HL-60/S4 treated with phorbol 12-myristate 13-acetate at 8.2 ng/mL for 4 days and 3 days (cell line): ENCODE data around the gene BOC.

Experiments
- in situ Hi-C: fragments of 300-500 bp; cut with MboI; formaldehyde crosslinking; loops from 2 replicates; pipeline ENCODE4 v1.15.0; 2022; ENCODE audit warnings: low sequenced_read_pairs

Gene BOC

DNA sequence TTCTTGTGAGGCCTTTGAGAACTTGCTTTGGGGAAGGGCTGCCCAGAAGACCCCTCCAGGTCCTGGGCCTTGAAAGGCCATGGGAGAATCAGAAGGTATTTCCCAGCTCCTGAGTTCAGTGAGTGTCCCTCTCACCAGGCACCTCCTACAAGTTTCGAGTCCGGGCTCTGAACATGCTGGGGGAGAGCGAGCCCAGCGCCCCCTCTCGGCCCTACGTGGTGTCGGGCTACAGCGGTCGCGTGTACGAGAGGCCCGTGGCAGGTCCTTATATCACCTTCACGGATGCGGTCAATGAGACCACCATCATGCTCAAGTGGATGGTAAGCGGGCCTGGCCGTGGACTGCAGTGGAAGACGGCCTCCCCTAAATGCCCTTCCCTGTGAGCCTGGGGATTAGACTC is 68.3 kb downstream of the BOC start:
- in situ Hi-C loops = loop anchor here (10.0 to 25.0 kb wide), 3 partner anchors 145 to 642 kb away; partner anchors contain the start of gene CCDC80

DNA sequence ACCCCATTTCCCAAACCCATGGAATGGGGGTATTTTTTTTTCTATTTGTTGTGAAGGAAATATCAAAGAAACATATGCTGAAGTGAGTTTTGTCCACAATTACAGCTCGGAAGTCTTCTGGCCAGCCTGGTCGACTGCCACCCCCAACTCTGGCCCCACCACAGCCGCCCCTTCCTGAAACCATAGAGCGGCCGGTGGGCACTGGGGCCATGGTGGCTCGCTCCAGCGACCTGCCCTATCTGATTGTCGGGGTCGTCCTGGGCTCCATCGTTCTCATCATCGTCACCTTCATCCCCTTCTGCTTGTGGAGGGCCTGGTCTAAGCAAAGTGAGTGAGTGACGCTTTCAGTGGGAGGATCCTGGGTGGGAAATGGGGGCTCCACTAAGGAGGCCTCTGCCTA is 71.9 kb downstream of the BOC start:
- in situ Hi-C loops = loop anchor here (10.0 to 25.0 kb wide), 3 partner anchors 149 to 646 kb away; partner anchors contain the start of gene CCDC80

DNA sequence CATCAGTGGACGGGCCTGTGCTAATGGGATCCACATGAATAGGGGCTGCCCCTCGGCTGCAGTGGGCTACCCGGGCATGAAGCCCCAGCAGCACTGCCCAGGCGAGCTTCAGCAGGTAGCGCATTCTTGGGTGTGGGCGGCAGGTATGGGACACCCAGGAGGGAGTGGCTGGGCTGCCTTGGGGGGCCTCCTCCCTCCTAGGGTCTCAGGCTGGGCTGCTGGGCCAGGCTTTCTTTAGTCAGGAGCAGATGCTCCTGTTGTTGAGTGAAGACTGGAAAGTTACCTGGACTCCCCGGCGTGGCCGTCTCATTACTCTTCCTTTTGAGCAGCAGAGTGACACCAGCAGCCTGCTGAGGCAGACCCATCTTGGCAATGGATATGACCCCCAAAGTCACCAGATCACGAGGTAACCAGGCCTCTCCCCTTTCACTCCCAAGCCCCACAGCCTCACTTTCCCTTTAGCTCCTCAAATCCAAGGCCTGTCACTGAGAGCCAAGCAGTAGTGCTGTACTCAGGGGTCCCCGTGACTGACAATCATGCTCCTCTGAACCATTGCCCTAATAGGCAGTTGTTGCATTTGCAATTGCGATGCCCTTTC is 73.2 kb downstream of the BOC start:
- in situ Hi-C loops = loop anchor here (10.0 to 25.0 kb wide), 3 partner anchors 150 to 647 kb away; partner anchors contain the start of gene CCDC80

DNA sequence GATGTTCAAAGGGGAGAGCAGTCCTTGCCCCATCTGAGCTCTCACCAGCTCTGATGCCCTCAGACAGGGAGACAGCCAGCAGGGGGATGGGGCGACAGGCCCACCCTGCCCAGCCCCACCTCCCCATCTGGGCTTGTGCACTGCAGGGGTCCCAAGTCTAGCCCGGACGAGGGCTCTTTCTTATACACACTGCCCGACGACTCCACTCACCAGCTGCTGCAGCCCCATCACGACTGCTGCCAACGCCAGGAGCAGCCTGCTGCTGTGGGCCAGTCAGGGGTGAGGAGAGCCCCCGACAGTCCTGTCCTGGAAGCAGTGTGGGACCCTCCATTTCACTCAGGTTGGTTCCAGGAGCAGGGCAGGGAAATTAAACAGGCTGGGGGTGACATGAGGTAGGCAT is 73.9 kb downstream of the BOC start:
- in situ Hi-C loops = loop anchor here (10.0 to 25.0 kb wide), 3 partner anchors 150 to 648 kb away; partner anchors contain the start of gene CCDC80

DNA sequence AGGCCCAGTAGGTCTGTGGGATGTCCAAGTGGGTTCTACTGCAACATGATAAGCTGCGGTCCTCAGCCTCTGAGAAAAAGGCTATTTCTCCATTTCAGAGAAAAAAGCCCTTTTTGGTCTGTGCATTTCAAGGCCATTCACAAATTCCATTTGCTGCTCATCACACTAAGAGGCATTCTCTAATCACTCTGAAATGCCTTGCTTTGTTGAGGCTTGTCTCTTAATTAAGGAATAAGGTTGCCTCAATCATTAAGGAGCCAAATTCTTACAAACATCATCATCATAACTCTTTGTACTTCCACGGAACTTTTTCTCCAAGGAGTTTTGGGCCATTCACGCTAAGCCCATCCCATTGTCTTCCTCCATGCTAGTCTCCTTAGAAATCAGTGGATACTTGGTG is 74.4 kb downstream of the BOC start:
- in situ Hi-C loops = loop anchor here (10.0 to 25.0 kb wide), 3 partner anchors 151 to 648 kb away; partner anchors contain the start of gene CCDC80

DNA sequence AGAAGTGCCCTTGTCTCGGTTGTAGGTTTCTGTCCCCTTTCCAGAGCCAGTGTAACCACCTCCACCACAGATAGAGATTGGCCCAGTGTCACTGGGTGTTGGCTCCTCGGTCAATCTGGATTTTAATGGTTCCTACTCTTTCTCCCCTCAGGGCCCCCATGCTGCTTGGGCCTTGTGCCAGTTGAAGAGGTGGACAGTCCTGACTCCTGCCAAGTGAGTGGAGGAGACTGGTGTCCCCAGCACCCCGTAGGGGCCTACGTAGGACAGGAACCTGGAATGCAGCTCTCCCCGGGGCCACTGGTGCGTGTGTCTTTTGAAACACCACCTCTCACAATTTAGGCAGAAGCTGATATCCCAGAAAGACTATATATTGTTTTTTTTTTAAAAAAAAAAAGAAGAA is 75.2 kb downstream of the BOC start:
- in situ Hi-C loops = loop anchor here (10.0 to 25.0 kb wide), 3 partner anchors 152 to 649 kb away; partner anchors contain the start of gene CCDC80

DNA sequence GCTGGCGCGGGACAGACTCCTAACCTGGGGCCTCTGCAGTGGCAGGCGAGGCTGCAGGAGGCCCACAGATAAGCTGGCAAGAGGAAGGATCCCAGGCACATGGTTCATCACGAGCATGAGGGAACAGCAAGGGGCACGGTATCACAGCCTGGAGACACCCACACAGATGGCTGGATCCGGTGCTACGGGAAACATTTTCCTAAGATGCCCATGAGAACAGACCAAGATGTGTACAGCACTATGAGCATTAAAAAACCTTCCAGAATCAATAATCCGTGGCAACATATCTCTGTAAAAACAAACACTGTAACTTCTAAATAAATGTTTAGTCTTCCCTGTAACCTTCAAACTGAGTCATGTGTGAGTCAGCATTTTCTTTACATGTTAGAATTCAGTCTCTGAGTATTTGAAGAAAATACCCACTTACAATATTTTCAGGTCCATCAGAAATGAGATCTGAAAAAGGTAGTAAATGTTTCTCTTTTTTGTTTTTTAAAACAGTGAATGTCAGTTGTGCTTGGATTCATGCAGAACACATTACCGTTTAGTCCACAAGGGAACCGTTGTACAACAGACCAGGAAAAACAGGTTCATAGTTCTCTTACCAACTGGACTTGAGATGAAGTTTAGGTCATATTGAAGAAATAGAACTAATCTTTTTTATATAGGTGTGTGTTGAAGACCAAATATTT is 75.9 kb downstream of the BOC start:
- in situ Hi-C loops = loop anchor here (10.0 to 25.0 kb wide), 3 partner anchors 152 to 650 kb away; partner anchors contain the start of gene CCDC80

DNA sequence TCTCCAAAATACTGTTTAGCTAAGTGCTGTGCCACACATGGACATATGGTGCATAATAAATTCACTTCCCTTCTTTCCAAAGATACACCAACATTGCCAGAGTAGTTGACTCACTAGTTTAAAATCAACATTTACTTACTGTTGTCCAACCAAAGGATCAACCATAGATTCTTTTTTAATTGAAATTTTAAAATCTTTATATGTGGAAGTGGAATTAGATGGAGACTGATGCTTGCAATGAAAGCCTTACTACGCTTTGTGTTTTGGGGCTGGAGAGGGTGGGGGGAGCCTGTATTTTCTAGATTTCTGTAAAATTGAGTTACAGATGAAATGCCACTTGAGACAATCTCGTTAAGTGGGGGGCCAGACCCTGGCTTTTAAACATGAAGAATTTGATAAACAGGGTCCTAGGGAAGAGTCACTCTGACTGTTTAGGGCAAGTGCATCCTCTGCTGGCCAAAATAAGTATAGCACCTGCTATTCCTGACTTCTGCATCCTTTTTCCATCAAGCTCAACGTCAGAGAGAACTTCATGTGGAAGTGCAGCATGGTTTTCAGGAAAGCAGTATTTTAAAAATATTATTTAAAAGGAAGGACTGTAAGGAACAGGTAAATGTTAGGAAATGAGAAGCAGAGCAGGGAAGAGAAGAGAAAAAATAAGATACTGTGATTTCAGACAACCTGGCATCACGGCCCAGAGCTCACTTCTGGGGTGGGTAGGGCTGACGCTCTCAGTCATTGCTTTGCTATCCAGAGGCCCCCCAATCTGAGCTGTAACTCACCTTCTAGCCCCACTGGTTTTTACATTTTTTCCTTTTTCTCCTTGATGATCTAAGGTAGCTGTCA is 76.7 kb downstream of the BOC start:
- in situ Hi-C loops = loop anchor here (10.0 to 25.0 kb wide), 3 partner anchors 153 to 651 kb away; partner anchors contain the start of gene CCDC80

DNA sequence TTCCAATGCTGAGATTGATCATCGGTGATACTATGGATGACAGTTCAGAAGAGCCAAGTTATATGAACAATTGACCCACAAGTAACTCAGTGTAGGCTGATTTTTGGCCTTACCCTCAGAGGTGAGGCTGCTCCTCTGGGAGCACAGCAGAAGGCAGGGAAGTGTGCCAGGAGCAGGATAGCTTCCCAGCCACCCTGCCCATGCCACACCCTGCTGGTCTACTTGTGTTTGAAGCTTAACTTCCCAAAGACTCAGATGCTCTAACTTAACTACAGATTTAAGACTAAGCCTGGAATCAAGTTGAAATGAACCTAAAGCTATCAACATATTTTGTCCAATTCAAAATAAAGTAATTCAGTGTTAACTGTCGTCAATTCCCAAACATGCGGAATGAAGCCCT is 77.5 kb downstream of the BOC start:
- in situ Hi-C loops = loop anchor here (10.0 to 25.0 kb wide), 3 partner anchors 154 to 652 kb away; partner anchors contain the start of gene CCDC80

DNA sequence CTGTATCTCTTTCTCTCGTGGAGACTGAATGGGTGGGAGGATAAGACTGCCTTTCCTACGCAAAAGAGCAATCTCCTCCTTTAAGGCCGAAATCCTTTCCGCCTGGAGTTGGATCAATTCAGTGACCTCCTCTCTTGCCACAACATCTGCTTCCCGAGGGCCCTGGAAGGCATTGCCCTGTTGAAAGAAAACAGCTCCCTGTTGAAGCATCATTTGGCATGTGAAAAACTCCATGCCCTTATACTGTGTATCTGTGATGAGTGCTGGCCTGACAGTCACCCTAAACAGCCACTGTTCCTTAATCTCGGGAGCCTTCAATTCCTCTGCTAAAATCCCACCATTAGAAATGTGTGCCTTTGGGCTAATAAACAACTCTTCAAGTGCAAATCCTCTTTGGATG is 80.2 kb downstream of the BOC start:
- in situ Hi-C loops = loop anchor here (25.0 kb wide), 1 partner anchor 654 kb away; the partner anchor contains the start of gene CCDC80

DNA sequence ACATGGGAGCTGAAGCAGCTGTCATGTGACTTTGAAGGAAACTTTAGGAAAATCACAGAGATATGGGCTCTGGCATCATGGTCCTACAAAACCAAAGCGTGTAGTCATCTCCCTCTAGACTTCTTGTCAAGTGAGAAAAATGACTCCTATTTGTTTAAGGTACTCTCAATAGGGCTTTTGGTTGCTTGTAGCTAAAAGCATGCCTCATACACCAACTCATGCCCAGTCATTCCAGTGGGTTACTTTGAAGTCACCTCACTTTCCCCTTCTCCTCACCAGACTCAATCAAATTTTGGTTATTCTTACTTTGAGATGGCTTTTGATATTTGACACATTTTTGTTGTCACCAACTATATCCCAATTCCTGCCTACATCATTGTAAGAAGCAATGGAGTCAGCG is 81.6 kb downstream of the BOC start:
- in situ Hi-C loops = loop anchor here (25.0 kb wide), 1 partner anchor 656 kb away; the partner anchor contains the start of gene CCDC80

DNA sequence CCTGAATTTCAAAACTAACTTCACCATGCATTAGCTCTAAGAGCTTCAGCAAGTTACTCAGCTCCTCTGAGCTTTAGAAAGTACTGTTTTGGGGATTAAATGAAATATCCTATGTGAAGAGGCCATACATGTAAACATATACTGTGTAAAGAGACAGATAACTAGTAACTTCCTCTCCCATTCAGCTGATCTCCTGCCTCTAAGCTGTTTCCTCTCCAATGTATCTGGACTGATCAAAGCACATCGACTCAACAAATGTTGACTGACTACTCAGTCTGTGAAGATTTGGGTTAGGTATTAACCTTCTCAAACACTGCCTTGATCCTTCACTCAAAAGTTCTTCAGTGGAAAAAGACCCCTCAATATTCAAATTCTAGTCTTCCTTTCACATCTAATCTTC is 82.0 kb downstream of the BOC start:
- in situ Hi-C loops = loop anchor here (25.0 kb wide), 1 partner anchor 656 kb away; the partner anchor contains the start of gene CCDC80

DNA sequence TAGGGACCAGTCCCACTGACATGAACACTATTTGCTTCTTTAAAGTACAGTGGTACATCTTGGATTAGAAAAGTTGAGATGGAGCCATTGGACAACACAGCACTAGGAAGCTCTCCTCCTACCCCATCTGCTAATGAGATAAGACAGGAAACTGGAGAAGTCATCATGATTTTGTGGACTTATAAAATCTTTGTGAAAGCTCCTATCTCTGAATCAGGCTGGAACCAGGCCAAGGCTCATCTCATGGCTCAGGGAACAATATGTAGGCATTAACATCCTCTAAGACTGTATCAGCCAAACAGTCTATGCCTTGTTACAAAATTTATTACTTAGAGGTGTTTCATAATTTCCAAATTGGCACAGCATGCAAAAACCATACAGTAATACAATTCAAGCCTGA is 84.1 kb downstream of the BOC start:
- in situ Hi-C loops = loop anchor here (25.0 kb wide), 1 partner anchor 658 kb away; the partner anchor contains the start of gene CCDC80

DNA sequence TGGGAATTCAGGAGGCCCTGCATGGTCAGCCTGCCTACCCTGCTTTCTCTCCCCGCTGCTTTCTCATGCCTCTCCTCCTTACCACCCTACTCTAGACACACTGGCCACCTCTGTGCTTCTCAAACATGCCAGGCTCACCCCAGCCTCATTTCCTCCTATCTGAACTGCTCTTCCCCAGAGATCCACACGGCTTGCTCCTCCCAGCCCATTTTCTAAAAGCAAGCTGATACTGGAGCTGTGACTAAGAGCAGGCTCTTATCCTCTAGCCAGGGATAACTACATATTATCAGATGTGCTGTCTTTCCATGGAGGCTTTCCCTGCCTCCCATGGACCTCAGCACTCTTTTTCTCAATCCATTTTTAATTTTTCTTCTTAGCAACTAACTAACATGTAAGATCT is 85.9 kb downstream of the BOC start:
- in situ Hi-C loops = loop anchor here (25.0 kb wide), 1 partner anchor 660 kb away; the partner anchor contains the start of gene CCDC80

DNA sequence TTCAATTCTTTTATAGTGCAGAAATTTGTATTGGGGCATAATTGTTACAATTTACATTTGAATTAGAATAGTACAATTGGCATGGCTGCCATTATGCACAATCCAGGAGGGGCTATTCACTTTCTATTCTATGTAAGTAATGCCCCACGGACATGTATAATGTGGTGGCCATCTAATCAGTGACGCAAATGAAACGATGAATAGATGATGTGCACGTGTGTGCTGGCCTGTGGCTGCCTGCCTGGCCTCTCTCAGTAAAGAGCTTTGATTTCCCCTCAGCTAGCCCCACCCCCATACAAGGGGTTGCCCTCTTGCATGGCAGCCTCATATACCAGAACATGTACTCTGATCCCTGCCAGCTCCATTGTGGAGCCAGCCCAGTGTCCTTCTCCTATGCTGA is 86.5 kb downstream of the BOC start:
- in situ Hi-C loops = loop anchor here (25.0 kb wide), 1 partner anchor 661 kb away; the partner anchor contains the start of gene CCDC80

DNA sequence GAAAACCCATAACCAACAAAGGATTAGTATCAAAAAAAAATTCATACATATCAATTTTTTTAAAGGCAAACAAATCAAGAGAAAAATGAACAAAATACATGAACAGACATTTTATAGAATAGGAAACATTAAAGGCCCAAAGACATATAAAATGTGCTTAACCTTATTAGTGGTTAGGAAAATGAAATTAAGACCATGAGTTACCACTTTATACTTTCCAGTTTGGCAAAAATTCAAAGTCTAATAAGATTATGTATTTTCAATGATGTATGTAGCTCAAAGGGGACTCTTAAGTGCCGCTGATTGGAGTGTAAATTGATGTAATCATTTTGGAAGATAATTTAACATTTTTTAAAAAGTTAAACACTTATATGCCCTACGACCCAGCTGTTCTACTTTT is 89.2 kb downstream of the BOC start:
- in situ Hi-C loops = no loop called here

DNA sequence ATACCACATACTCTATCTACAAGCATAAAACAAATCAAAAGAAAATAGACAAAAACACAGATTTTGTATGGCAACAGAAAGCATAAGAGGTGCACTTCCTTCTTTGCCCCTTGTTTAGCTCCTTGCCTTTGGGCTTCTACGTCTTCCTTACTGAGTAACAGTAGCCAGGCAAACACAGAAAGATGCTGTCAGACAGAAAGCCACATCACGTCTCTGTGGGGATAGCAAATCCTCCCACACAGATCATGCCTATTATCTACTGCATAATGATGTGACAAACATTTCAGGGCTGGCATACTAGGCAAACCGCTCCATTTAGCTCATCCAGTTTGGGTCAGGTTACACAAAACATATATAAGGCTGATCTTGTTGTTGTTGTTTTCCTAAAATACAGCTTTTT is 92.7 kb downstream of the BOC start:
- in situ Hi-C loops = no loop called here

DNA sequence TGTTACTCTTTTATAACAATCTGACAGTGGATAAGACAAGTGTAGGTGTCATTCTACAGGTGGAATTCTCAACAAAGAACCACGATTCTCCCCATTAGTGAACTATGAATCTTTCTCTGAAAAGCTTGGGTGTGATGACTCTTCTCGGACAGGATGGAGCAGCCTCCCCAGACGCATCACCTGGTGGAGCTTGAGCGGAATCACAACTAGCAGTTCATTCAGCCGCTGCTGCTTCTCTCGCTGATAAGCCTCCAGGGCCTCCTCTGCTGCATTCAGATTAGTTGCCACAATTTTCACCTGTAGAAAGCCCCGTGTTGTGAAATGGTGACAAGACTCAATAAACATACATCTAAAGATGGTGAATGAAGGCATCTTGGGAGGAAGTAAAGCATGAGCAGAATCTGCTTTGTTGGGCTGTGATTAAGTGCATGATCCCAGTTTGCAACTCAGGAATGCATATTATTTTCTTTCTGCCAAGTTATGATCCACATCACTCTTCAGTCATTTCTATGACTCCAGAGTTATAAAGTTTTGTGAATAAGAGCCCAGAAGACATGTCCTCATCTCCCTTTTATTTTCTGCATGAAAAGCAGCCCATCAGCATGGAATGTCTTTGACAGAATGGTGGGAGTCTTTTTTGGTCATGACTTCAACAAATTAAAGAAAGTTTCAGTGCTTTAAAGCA is 93.6 kb downstream of the BOC start:
- in situ Hi-C loops = no loop called here

DNA sequence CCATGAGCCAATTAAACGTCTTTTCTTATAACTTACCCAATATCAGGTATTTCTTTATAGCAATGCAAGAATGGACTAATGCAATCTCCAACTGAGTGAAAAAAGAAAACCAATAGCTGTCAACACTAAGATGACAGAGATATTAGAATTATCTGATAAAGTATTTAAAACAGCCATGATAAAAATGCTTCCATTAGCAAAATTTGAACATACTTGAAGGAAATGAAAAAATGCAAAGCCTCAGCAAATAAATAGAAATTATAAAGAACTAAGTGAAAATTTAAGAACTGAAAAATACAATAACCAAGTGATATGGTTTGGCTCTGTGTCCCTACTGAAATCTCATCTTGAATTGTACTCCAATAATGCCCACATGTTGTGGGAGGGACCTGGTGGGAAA is 99.6 kb downstream of the BOC start:
- in situ Hi-C loops = no loop called here

DNA sequence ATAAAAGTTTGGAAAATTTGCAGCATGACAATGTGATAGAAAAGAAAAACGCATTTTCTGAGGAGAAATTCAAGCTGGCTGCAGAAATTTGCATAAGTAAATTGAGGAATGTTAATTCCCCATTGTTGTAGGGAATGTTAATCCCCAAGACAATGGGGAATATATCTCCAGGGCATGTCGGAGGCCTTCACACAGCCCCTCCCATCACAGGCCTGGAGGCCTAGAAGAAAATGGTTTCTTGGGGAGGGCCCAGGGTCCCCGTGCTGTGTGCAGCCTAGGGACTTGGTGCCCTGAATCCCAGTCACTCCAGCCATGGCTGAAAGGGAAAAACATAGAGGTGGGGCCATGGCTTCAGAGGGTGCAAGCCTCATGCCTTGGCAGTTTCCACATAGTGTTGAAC is 101.1 kb downstream of the BOC start:
- in situ Hi-C loops = no loop called here
